Ishikawa (cell line): ENCODE measurements around the gene GRAMD1B.

Source experiments
- CEBPB ChIP-seq: IDR thresholded peaks from 2 replicates; pipeline ENCODE4 v1.6.1; 2012
- EGR1 ChIP-seq: IDR thresholded peaks from 2 replicates; pipeline ENCODE4 v1.6.1; 2012
- EP300 ChIP-seq: IDR thresholded peaks from 2 replicates; pipeline ENCODE4 v1.6.1; 2012; ENCODE audit warnings: borderline replicate concordance
- NFIC ChIP-seq: IDR thresholded peaks from 2 replicates; pipeline ENCODE4 v1.6.1; 2012
- TAF1 ChIP-seq: IDR thresholded peaks from 2 replicates; pipeline ENCODE4 v1.6.1; 2012; ENCODE audit warnings: low read depth, mild to moderate bottlenecking
- TF ChIP-seq, protein P1 (sequence below): IDR thresholded peaks from 2 replicates; pipeline ENCODE4 v1.6.1; 2012
- TF ChIP-seq, protein P2 (sequence below): IDR thresholded peaks from 2 replicates; pipeline ENCODE4 v1.6.1; 2012

DNA sequence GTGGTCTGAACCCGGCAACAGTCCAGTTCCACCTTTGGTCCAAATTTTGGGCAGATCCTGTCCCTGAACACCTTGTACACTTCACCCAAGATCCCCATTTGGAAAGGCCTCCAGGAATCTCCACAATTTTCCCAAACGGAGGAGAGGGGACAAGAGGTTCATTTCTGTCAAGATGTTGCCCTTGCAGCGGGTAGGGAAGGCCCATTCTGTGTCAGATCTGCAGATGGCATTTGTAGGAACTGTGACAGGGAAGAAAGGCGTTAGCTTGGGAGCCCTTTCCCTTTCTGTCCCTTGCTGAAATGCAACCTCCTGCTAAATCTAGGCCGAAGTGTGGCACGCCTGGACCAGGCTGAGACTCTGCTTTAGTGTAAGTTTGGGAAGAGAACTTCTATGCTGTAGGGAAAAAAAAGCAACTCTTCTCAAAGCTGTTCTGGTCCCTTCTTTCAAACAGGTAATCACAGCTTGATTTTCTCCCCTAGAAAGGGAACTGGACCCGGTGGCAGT lies 138.3 kb downstream of the GRAMD1B start:
- TF ChIP-seq TAF1: no peak
- TF ChIP-seq, protein P1, sequence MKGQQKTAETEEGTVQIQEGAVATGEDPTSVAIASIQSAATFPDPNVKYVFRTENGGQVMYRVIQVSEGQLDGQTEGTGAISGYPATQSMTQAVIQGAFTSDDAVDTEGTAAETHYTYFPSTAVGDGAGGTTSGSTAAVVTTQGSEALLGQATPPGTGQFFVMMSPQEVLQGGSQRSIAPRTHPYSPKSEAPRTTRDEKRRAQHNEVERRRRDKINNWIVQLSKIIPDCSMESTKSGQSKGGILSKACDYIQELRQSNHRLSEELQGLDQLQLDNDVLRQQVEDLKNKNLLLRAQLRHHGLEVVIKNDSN: no peak
- no peak for TF ChIP-seq NFIC
- TF ChIP-seq EGR1: no peak
- TF ChIP-seq EP300: no peak
- no peak for TF ChIP-seq CEBPB
- TF ChIP-seq, protein P2, sequence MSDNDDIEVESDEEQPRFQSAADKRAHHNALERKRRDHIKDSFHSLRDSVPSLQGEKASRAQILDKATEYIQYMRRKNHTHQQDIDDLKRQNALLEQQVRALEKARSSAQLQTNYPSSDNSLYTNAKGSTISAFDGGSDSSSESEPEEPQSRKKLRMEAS: no peak
